Ishikawa (cell line): ENCODE measurements around the gene RASA1.

Experiments used
- CEBPB ChIP-seq: IDR thresholded peaks from 2 replicates; pipeline ENCODE4 v1.6.1; 2012
- EGR1 ChIP-seq: IDR thresholded peaks from 2 replicates; pipeline ENCODE4 v1.6.1; 2012
- EP300 ChIP-seq: IDR thresholded peaks from 2 replicates; pipeline ENCODE4 v1.6.1; 2012; ENCODE audit warnings: borderline replicate concordance
- FOXM1 ChIP-seq: IDR thresholded peaks from 2 replicates; pipeline ENCODE4 v1.6.1; 2012; ENCODE audit warnings: low read depth, borderline replicate concordance
- NFIC ChIP-seq: IDR thresholded peaks from 2 replicates; pipeline ENCODE4 v1.6.1; 2012
- RAD21 ChIP-seq: IDR thresholded peaks from 2 replicates; pipeline ENCODE4 v1.6.1; 2012; ENCODE audit warnings: low read depth
- TAF1 ChIP-seq: IDR thresholded peaks from 2 replicates; pipeline ENCODE4 v1.6.1; 2012; ENCODE audit warnings: low read depth, mild to moderate bottlenecking
- USF1 ChIP-seq: IDR thresholded peaks from 2 replicates; pipeline ENCODE4 v1.6.1; 2012
- ZBTB7A ChIP-seq: IDR thresholded peaks from 2 replicates; pipeline ENCODE4 v1.6.1; 2012; ENCODE audit warnings: low read depth
- TF ChIP-seq, protein P1 (sequence below): IDR thresholded peaks from 2 replicates; pipeline ENCODE4 v1.6.1; 2012
- TF ChIP-seq, protein P2 (sequence below): IDR thresholded peaks from 2 replicates; pipeline ENCODE4 v1.6.1; 2012; ENCODE audit warnings: low read depth, mild to moderate bottlenecking

DNA sequence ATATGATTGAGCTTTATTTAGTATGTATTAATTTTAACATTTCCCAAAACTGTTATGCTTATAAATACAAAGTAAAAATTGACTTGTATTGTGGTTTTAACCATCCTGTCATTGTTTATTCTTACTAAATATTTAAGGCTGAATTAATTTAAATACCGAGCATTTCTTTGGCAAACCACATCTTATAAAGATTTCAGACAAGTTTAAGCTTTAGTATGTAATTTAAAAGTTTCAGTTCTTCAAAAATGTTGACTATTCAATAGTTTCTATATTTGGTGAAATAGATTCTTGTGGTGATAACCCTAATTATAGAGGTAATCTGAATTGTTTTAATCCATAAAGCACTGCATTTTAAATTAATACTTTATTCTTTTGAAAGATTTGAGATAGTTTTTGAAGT, 79.6 kb downstream of the RASA1 start:
- TF ChIP-seq ZBTB7A, result no peak
- TF ChIP-seq TAF1, result no peak
- TF ChIP-seq, protein P1, sequence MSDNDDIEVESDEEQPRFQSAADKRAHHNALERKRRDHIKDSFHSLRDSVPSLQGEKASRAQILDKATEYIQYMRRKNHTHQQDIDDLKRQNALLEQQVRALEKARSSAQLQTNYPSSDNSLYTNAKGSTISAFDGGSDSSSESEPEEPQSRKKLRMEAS, result no peak
- no peak for TF ChIP-seq EP300
- no peak for TF ChIP-seq NFIC
- TF ChIP-seq EGR1, result no peak
- TF ChIP-seq USF1, result no peak
- TF ChIP-seq CEBPB, result no peak
- TF ChIP-seq, protein P2, sequence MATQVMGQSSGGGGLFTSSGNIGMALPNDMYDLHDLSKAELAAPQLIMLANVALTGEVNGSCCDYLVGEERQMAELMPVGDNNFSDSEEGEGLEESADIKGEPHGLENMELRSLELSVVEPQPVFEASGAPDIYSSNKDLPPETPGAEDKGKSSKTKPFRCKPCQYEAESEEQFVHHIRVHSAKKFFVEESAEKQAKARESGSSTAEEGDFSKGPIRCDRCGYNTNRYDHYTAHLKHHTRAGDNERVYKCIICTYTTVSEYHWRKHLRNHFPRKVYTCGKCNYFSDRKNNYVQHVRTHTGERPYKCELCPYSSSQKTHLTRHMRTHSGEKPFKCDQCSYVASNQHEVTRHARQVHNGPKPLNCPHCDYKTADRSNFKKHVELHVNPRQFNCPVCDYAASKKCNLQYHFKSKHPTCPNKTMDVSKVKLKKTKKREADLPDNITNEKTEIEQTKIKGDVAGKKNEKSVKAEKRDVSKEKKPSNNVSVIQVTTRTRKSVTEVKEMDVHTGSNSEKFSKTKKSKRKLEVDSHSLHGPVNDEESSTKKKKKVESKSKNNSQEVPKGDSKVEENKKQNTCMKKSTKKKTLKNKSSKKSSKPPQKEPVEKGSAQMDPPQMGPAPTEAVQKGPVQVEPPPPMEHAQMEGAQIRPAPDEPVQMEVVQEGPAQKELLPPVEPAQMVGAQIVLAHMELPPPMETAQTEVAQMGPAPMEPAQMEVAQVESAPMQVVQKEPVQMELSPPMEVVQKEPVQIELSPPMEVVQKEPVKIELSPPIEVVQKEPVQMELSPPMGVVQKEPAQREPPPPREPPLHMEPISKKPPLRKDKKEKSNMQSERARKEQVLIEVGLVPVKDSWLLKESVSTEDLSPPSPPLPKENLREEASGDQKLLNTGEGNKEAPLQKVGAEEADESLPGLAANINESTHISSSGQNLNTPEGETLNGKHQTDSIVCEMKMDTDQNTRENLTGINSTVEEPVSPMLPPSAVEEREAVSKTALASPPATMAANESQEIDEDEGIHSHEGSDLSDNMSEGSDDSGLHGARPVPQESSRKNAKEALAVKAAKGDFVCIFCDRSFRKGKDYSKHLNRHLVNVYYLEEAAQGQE, result no peak
- no peak for TF ChIP-seq FOXM1
- no peak for TF ChIP-seq RAD21
